Panc1 (cell line): Measurements from ENCODE around the gene POLE3. TPM values are rescaled to one million over a fixed set of nuclear protein-coding genes. Genes with fewer than 3 reads are reported as not detected.

Experiments
- ATAC-seq: fragments of 200-7000 bp; cut with Tn5 transposase; 2 replicates; pipeline ENCODE4 v1.9.1; 2020; ENCODE audit warnings: mild to moderate bottlenecking, moderate library complexity
- BruUV-seq: library from RNA; stranded (reverse); fragments of 400-500 nt; replicated peaks from 2 replicates; lab custom pipeline; 2021; lab: Mats Ljungman, UMichigan
- CTCF ChIA-PET: fragments of 300-600 bp; sonication (Branson Sonifier 250); formaldehyde crosslinking; loops from one replicate; lab custom pipeline; 2022; ENCODE audit warnings: antibody characterized with exemption; lab: Charles Lee
- POLR2A ChIA-PET: fragments of 300-600 bp; sonication (Branson Sonifier 250); formaldehyde crosslinking; loops from one replicate; lab custom pipeline; 2022; ENCODE audit warnings: antibody characterized with exemption; lab: Charles Lee
- DNase-seq: peaks from one replicate; pipeline ENCODE4 v3.0.0-alpha.2; 2010; ENCODE audit warnings: low read depth, low spot score
- H3K27ac ChIP-seq: 2 replicates; pipeline ENCODE4 v1.5.1; 2011; ENCODE audit warnings: mild to moderate bottlenecking, low read length, inconsistent platforms
- H3K27me3 ChIP-seq: fragments of 200-500 bp; sonication (Bioruptor generic); 2 replicates; pipeline ENCODE4 v1.6.0; 2014; ENCODE audit warnings: low read length, inconsistent platforms; ENCODE audit not compliant: control insufficient read depth, insufficient read depth
- H3K36me3 ChIP-seq: fragments of 200-500 bp; sonication (Bioruptor generic); 2 replicates; pipeline ENCODE4 v1.5.1; 2014; ENCODE audit warnings: inconsistent platforms, mild to moderate bottlenecking, low read length, moderate library complexity; ENCODE audit not compliant: control insufficient read depth, insufficient read depth
- H3K4me1 ChIP-seq: 2 replicates; pipeline ENCODE4 v1.5.1; 2011; ENCODE audit warnings: inconsistent platforms, mild to moderate bottlenecking, low read length, moderate library complexity; ENCODE audit not compliant: control insufficient read depth, insufficient read depth
- H3K4me3 ChIP-seq, 2 experiments: 2 replicates each; pipeline ENCODE4 v1.5.1; 2011 to 2012; ENCODE audit warnings: low read depth in 2 of 2, low read length in 2 of 2, mild to moderate bottlenecking in 2 of 2, inconsistent platforms in 1 of 2, moderate library complexity in 1 of 2
- H3K9me3 ChIP-seq: fragments of 200-500 bp; sonication (Bioruptor generic); 2 replicates; pipeline ENCODE4 v1.5.1; 2014; ENCODE audit warnings: low read depth, mild to moderate bottlenecking, inconsistent platforms, low read length, moderate library complexity; ENCODE audit not compliant: control insufficient read depth, insufficient read depth
- CTCF ChIP-seq: fragments of 450-650 bp; IDR thresholded peaks from 2 replicates; pipeline ENCODE4 v1.5.1; 2017; ENCODE audit warnings: mild to moderate bottlenecking
- POLR2AphosphoS5 ChIP-seq: IDR thresholded peaks from 2 replicates; pipeline ENCODE4 v1.6.1; 2012; ENCODE audit warnings: mild to moderate bottlenecking, low read depth, low read length, moderate library complexity
- REST ChIP-seq, 2 experiments: IDR thresholded peaks; 2 replicates each; pipeline ENCODE4 v1.6.1; 2011 to 2012; ENCODE audit warnings: low read depth in 2 of 2, control low read depth in 1 of 2, low read length in 1 of 2, mild to moderate bottlenecking in 1 of 2, moderate library complexity in 1 of 2; ENCODE audit not compliant: insufficient read depth in 1 of 2
- SIN3A ChIP-seq: IDR thresholded peaks from 2 replicates; pipeline ENCODE4 v1.6.1; 2012; ENCODE audit warnings: low read depth, mild to moderate bottlenecking, low read length, moderate library complexity, borderline replicate concordance; ENCODE audit not compliant: insufficient read depth
- TCF7L2 ChIP-seq: IDR thresholded peaks from 2 replicates; pipeline ENCODE4 v1.6.1; 2011; ENCODE audit warnings: mild to moderate bottlenecking, low read depth, low read length, inconsistent platforms
- in situ Hi-C: cut with HindIII; loops from 2 replicates; pipeline ENCODE4 v1.10.0; 2016; ENCODE audit warnings: low sequenced_read_pairs, low pct_unique_long_range_greater_than_20kb
- intact Hi-C: fragments of 100-400 bp; cut with micrococcal nuclease; formaldehyde crosslinking; loops from one replicate; pipeline ENCODE4 v1.10.0; 2022; ENCODE audit not compliant: unreplicated experiment
- total RNA-seq: library from RNA; stranded (reverse); gene quantifications from one replicate; pipeline ENCODE4 v1.2.1, GENCODE V29; 2021; ENCODE audit not compliant: unreplicated experiment

Gene POLE3
- total RNA-seq, 1 experiment from 2014 or later: 48.5 TPM

GRCh38 chr9:113389451-113389850 lies 21.0 kb downstream of the POLE3 start:
- no peaks in the 10 kb centered on the region for H3K27me3 ChIP-seq
- DNase-seq (no peak), ATAC-seq (no peak)
- no peaks in the 10 kb centered on the region for H3K9me3 ChIP-seq
- H3K27ac ChIP-seq: no peak overlapping the region
- CTCF ChIA-PET: no interaction called here
- H3K36me3 ChIP-seq: no peaks in the 10 kb centered on the region
- in situ Hi-C loops (no loop called here), intact Hi-C loops (no loop called here)
- no peaks in the 10 kb centered on the region for H3K4me1 ChIP-seq
- POLR2A ChIA-PET: no interaction called here
- no peak overlapping the region for H3K4me3 ChIP-seq
- BruUV-seq: no TSS peak
- no peak for TF ChIP-seq TCF7L2
- no peak for TF ChIP-seq SIN3A
- TF ChIP-seq POLR2AphosphoS5: no peak
- no peak for TF ChIP-seq REST (IDR thresholded peaks at IDR 0.05; ENCODE audit: insufficient read depth in 1 of 2, low read depth in 2 of 2, low read length in 1 of 2)
- TF ChIP-seq CTCF: no peak

- H3K4me1 ChIP-seq: no peaks in the 10 kb centered on the region
- no peak for TF ChIP-seq POLR2AphosphoS5
- no peak for TF ChIP-seq REST (IDR thresholded peaks at IDR 0.05; ENCODE audit: insufficient read depth in 1 of 2, low read depth in 2 of 2, low read length in 1 of 2)
- no peak for TF ChIP-seq CTCF
- TF ChIP-seq SIN3A: no peak
- no peak for TF ChIP-seq TCF7L2
- intact Hi-C loops: no loop called here
- no peak overlapping the region for H3K4me3 ChIP-seq
- ChIA-PET CTCF (no interaction called here), POLR2A (no interaction called here)
- DNase-seq (no peak), ATAC-seq (no peak)
- H3K9me3 ChIP-seq: no peaks in the 10 kb centered on the region
- no TSS peak for BruUV-seq
- no peaks in the 10 kb centered on the region for H3K36me3 ChIP-seq
- in situ Hi-C loops: no loop called here
- H3K27ac ChIP-seq: no peak overlapping the region
- H3K27me3 ChIP-seq: no peaks in the 10 kb centered on the region
Measured at GRCh38 chr9:113388833-113389232, 21.6 kb downstream of the POLE3 start.
